ENCODE data around the gene HAND2. TPM values are rescaled to one million over a fixed set of nuclear protein-coding genes. Genes with fewer than 3 reads are reported as not detected.

The HAND2 gene
- total RNA-seq, 4 donors from 2014 or later: 4.2 to 29.2 (median 12.3) TPM

DNA sequence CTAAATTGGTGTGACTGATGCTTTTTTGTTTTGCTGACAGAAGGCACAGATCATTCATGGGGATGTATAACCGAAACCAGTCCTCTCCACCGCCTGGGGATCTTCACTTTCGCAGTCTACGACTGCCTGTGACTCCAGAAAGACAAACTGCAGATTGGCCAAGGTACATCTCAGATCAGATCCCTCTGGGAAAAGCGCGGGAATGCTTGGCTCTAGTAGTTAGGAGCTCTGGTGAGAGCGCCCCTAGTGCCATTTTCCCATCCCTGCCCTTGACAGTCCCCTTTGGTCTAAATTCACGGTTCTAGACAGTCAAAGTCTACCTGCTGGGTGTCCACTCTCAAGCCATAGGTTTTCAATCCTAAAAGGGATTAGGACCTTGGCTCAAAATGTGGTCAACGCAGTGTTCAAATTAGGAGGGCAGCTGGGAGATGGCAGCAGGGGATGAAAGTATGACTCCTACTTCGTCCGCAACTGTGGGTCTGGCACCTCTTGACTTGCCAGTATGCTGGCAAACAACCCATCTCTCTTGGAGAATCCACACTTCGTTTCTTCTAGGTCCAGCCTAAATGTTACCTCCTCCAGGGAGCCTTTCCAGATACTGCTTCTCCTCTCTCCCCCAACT, 6.9 kb upstream of the HAND2 start:
- TF ChIP-seq, protein P1, sequence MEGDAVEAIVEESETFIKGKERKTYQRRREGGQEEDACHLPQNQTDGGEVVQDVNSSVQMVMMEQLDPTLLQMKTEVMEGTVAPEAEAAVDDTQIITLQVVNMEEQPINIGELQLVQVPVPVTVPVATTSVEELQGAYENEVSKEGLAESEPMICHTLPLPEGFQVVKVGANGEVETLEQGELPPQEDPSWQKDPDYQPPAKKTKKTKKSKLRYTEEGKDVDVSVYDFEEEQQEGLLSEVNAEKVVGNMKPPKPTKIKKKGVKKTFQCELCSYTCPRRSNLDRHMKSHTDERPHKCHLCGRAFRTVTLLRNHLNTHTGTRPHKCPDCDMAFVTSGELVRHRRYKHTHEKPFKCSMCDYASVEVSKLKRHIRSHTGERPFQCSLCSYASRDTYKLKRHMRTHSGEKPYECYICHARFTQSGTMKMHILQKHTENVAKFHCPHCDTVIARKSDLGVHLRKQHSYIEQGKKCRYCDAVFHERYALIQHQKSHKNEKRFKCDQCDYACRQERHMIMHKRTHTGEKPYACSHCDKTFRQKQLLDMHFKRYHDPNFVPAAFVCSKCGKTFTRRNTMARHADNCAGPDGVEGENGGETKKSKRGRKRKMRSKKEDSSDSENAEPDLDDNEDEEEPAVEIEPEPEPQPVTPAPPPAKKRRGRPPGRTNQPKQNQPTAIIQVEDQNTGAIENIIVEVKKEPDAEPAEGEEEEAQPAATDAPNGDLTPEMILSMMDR (IDR thresholded peaks at IDR 0.05): no peak
- DNase-seq (ENCODE audit: low spot score): no peak
- ATAC-seq (ENCODE audit: low FRiP score): no peak

DNA sequence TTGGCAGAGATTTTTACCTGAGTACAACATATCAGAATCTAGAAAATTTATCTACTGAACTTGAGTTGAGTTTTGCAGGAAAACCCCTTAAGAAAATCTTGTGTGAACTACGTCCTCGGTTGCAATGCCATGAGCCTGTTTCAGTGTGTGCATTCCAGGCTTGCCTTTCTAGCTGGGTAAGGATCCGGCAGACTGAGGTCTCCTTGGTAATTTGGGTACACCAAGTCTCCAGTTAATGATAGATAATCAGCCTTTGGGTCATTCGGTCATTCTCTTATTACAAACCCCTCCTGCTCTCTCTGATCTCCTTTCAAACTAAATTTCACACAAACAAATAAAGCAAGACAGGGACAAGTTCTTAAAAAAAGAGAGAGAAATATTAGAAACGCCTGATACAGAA, 5.9 kb upstream of the HAND2 start:
- ATAC-seq (ENCODE audit: low FRiP score) (no peak), DNase-seq (ENCODE audit: low spot score) (no peak)
- TF ChIP-seq, protein P1 (IDR thresholded peaks at IDR 0.05): no peak

DNA sequence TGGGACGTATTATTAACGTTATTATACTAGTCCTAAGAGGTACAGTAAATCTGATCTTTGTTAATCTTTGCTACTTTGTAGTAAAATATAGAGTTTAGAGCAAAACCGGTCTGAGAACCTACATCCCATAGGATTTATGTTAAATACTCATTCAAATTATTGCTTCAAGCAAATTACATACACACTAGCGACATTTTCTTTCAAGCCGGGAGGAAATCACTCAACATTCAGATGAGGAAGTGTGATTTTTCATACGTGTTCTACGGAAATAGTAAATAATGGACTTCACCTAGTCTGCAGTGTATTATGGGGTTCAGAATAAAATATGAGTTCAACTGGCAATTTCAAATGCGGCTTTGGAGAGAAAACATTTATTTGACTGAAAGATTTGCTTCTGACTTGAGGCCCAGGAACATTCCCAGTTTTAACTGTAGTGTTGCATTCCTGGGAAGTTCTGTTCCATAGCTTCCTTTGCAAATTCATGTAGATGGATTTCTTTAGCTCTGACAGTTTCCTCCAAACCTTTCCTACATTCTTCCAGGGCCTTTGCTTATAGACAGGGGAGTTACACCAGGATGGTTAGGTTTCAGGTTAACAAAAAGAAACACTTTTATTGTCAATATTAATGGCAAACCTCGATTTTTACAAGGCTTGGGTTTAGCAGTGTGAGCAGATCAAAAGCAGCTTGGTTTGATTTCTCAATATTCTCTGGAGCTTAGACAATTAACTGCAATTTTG, 5.3 kb upstream of the HAND2 start:
- TF ChIP-seq, protein P1 (IDR thresholded peaks at IDR 0.05): no peak
- no peak for ATAC-seq (ENCODE audit: low FRiP score)
- DNase-seq (ENCODE audit: low spot score): no peak

DNA sequence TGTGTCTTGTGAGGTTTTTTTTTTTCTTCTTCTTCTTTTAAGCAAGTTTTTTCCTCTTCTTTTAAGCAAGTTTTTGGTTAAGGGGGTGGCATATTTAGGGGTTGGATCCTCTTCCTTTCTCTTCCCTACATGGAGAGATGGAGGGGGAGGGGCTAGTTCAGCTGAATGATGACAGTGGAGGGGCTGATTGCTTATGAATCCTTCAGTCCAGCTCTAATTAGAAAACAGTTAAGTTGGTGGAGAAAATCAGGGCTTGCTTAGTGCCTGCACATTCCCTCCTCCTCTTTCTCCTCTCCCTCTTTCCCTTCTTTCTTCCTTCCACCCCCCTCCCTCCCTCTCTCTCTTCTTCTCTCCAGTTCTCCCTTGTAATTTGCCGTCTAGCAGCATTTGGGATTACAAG, 4.4 kb upstream of the HAND2 start:
- DNase-seq (ENCODE audit: low spot score) (no peak), ATAC-seq (ENCODE audit: low FRiP score) (no peak)
- TF ChIP-seq, protein P1 (IDR thresholded peaks at IDR 0.05): no peak

DNA sequence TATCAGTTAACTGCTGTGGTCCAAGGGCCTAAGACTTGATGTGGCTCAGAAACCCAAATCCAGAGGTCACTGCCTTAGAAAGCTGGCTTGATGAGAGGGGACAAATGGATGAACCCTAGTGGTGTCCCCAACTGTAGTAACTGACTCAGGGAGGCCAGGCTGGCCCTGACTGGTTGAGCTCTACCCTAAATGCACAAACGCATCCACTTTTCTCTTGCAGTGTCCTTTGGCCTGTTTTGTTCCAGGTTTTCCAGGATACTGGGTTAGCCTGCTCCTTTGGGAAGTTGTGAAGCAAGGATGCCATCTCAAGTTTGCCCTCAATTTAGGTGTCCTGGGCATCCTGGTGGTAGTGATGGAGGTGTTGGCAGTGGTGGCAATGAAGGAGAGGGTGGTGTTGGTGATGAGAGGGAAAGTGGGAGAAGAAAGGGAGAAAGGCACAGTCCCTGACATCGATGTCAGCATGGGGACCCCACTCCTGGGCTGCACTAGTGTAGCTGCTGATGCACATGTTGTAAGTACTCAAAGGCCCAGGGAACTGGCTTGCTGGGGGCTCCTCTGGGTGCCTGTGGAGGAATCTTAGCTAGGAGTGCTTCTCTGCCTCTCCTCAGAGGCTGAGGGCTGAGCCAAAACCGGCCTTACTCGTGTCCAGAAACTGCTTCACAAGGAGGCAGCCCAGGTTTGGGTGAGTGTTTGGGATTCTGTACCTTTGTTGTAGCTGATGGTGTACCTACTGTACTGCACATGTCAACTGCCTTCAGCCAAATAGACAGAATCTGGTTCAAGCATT, 2.9 kb upstream of the HAND2 start:
- no peak for DNase-seq (ENCODE audit: low spot score)
- no peak for ATAC-seq (ENCODE audit: low FRiP score)
- TF ChIP-seq, protein P1 (IDR thresholded peaks at IDR 0.05): no peak

DNA sequence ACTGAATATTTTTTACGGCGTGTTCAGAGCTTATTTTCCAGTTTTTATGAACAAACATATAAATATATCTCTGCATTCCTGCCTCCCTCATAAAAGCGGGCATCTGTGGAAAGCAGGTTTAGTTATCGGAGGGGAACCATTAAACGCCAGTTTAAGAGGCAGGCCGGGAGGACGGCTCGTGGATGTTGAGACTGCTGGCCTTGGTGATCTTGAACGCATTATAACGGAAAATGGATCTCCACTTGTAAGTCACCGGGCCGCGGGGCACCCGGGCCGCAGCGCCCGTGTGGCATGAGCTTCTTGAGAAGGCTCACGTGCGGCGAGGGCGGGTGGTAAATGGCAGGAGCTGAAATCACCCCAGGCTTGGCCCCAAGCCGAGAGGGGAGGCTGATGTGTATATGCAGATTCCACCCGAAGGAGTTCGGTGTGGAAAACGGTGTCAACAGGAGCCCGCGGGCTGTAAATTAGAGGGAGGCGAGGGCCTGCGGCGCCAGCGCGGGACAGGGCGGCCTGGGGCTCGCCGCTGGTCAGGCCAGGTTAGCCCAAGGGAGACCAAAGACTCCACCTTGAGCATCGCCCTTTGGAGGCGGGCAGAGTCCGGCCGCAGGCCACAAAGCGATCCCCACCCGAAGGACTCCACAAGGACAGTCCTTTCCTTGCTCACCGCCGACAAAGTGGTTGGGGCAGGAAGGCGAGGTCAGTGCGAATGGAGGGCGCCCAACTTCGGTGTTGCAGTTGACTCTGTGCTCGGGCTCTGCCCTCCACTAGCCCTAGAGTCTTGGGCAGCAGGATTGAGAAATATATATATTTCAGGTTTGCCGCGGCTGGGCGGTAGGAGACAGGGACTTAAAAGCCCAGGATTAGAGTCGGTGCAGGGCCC, 1.3 kb upstream of the HAND2 start:
- DNase-seq (ENCODE audit: low spot score) (no peak), ATAC-seq (ENCODE audit: low FRiP score) (peak; percentile 15)
- TF ChIP-seq, protein P1 (IDR thresholded peaks at IDR 0.05): no peak
